ENCODE data around the gene ASF1B.
"Not testable (repeated sequence)": the region's sequence is repeated elsewhere in the genome, so short reads cannot be mapped to it uniquely, and the experiment has no call there.

The ASF1B gene

GRCh38 chr19:14150041-14150769 lies 13.8 kb upstream of the ASF1B start:
- Mint-ChIP-seq H3K4me1 (peaks cover 45% of the 10 kb centered on the region), H3K4me3 (no peak overlapping the region), H3K27ac (no peak overlapping the region), H3K36me3 (ENCODE audit: low read depth) (peaks cover 18% of the 10 kb centered on the region), H3K27me3 (ENCODE audit: low read depth, poor library complexity) (peaks cover 8% of the 10 kb centered on the region), H3K9me3 (no peaks in the 10 kb centered on the region)
- DNase-seq, result no peak
- no peak for TF ChIP-seq CTCF (IDR thresholded peaks at IDR 0.05)

GRCh38 chr19:14149509-14149994 lies 13.2 kb upstream of the ASF1B start:
- peaks cover 13% of the 10 kb centered on the region for H3K36me3 Mint-ChIP-seq (ENCODE audit: low read depth)
- DNase-seq, result no peak
- no peak for TF ChIP-seq CTCF (IDR thresholded peaks at IDR 0.05)
- H3K4me1 Mint-ChIP-seq, result peaks cover 45% of the 10 kb centered on the region
- no peaks in the 10 kb centered on the region for H3K9me3 Mint-ChIP-seq
- H3K4me3 Mint-ChIP-seq, result no peak overlapping the region
- H3K27me3 Mint-ChIP-seq (ENCODE audit: low read depth, poor library complexity), result peaks cover 8% of the 10 kb centered on the region
- no peak overlapping the region for H3K27ac Mint-ChIP-seq

GRCh38 chr19:14148751-14149410 lies 12.5 kb upstream of the ASF1B start:
- Mint-ChIP-seq H3K27me3 (ENCODE audit: low read depth, poor library complexity) (peaks cover 5% of the 10 kb centered on the region), H3K4me3 (peak overlapping the region; percentile 58), H3K27ac (peak overlapping the region; percentile 64), H3K9me3 (no peaks in the 10 kb centered on the region), H3K36me3 (ENCODE audit: low read depth) (peaks cover 13% of the 10 kb centered on the region), H3K4me1 (peaks cover 45% of the 10 kb centered on the region)
- no peak for DNase-seq
- TF ChIP-seq CTCF (IDR thresholded peaks at IDR 0.05), result no peak

- peaks cover 5% of the 10 kb centered on the region for H3K27me3 Mint-ChIP-seq (ENCODE audit: low read depth, poor library complexity)
- H3K9me3 Mint-ChIP-seq, result no peaks in the 10 kb centered on the region
- peak; percentile 80 for DNase-seq
- peak overlapping the region; percentile 58 for H3K4me3 Mint-ChIP-seq
- H3K36me3 Mint-ChIP-seq (ENCODE audit: low read depth), result peaks cover 10% of the 10 kb centered on the region
- TF ChIP-seq CTCF (IDR thresholded peaks at IDR 0.05), result peak; percentile 79
- H3K4me1 Mint-ChIP-seq, result peaks cover 44% of the 10 kb centered on the region
- H3K27ac Mint-ChIP-seq, result peak overlapping the region; percentile 85
Observed at GRCh38 chr19:14147797-14148605, 11.6 kb upstream of the ASF1B start.

- DNase-seq, result no peak
- Mint-ChIP-seq H3K27me3 (ENCODE audit: low read depth, poor library complexity) (peaks cover 5% of the 10 kb centered on the region), H3K36me3 (ENCODE audit: low read depth) (peaks cover 1% of the 10 kb centered on the region), H3K9me3 (no peaks in the 10 kb centered on the region), H3K4me3 (no peak overlapping the region), H3K27ac (no peak overlapping the region), H3K4me1 (peaks cover 53% of the 10 kb centered on the region)
- no peak for TF ChIP-seq CTCF (IDR thresholded peaks at IDR 0.05)
Observed at GRCh38 chr19:14146789-14147216, 10.4 kb upstream of the ASF1B start.

GRCh38 chr19:14146169-14146568 lies 9.8 kb upstream of the ASF1B start:
- Mint-ChIP-seq H3K27ac (peak overlapping the region; percentile 27), H3K4me1 (peaks cover 55% of the 10 kb centered on the region)
- not testable (repeated sequence) for DNase-seq; H3K4me3 Mint-ChIP-seq; H3K9me3 Mint-ChIP-seq; H3K27me3 Mint-ChIP-seq (ENCODE audit: low read depth, poor library complexity); H3K36me3 Mint-ChIP-seq (ENCODE audit: low read depth)

Data from nephron progenitor cell (in vitro differentiated cells).